ENCODE measurements around the gene PRKCH.

DNA sequence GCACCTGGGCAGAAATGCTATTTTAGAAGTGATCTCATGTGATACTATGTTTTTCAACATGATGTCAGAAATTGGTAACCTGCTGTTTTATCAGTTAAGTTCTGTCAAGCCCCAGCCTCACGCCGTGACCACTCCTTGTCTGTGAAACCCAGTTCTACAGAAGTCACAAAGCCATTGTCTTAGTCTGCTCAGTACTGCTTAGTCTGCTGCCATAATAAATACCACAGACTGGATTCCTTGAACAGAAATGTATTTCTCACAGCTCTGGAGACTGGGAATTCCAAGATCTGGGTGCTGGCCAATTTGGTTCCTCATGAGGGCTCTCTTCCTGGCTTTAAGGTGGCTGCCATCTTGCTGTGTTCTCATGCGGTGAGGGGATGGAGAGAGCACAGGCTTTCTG lies 176.9 kb downstream of the PRKCH start:
- TF ChIP-seq, protein P1, sequence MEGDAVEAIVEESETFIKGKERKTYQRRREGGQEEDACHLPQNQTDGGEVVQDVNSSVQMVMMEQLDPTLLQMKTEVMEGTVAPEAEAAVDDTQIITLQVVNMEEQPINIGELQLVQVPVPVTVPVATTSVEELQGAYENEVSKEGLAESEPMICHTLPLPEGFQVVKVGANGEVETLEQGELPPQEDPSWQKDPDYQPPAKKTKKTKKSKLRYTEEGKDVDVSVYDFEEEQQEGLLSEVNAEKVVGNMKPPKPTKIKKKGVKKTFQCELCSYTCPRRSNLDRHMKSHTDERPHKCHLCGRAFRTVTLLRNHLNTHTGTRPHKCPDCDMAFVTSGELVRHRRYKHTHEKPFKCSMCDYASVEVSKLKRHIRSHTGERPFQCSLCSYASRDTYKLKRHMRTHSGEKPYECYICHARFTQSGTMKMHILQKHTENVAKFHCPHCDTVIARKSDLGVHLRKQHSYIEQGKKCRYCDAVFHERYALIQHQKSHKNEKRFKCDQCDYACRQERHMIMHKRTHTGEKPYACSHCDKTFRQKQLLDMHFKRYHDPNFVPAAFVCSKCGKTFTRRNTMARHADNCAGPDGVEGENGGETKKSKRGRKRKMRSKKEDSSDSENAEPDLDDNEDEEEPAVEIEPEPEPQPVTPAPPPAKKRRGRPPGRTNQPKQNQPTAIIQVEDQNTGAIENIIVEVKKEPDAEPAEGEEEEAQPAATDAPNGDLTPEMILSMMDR (conservative IDR thresholded peaks at IDR 0.05; ENCODE audit: low read length) = no peak
- no peak for TF ChIP-seq EZH2phosphoT487 (IDR thresholded peaks at IDR 0.05; ENCODE audit: borderline replicate concordance)

Data from Loucy (cell line).